Measurements from ENCODE around the gene SPATA9.
A peak's percentile ranks its signal among the peaks of the same experiment; 100 is the strongest.

Gene SPATA9

GRCh38 chr5:95682891-95683290, at the start of gene SPATA9:
Gene SPATA9, minus strand, starts transcription at chr5:95682991. Its CDS starts 137 bp downstream, at chr5:95682854.
- DNase-seq (ENCODE audit: low read depth in 3 of 3) = no peak

GRCh38 chr5:95731571-95732554, 49.1 kb upstream of the SPATA9 start:
- peak in 2 of 3 experiments; percentile 3 to 19 for DNase-seq (ENCODE audit: low read depth in 3 of 3)

GRCh38 chr5:95730730-95731570, 48.2 kb upstream of the SPATA9 start, which contains the start of gene RHOBTB3:
Gene RHOBTB3, plus strand, starts transcription at chr5:95731336. Its CDS starts 347 bp downstream, at chr5:95731683.
- DNase-seq (ENCODE audit: low read depth in 3 of 3) = peak in 2 of 3 experiments; percentile 30 to 44

- DNase-seq (ENCODE audit: low read depth in 3 of 3) = no peak
Observed at GRCh38 chr5:95730011-95730700, 47.4 kb upstream of the SPATA9 start.

- DNase-seq (ENCODE audit: low read depth in 3 of 3) = no peak
Observed at GRCh38 chr5:95729115-95730010, 46.6 kb upstream of the SPATA9 start.

- DNase-seq (ENCODE audit: low read depth in 3 of 3) = no peak
Observed at GRCh38 chr5:95728494-95729114, 45.8 kb upstream of the SPATA9 start.

GRCh38 chr5:95727764-95728191, 45.0 kb upstream of the SPATA9 start:
- DNase-seq (ENCODE audit: low read depth in 3 of 3) = no peak

- DNase-seq (ENCODE audit: low read depth in 3 of 3) = no peak
Observed at GRCh38 chr5:95726811-95727763, 44.3 kb upstream of the SPATA9 start.

- DNase-seq (ENCODE audit: low read depth in 3 of 3) = no peak
Observed at GRCh38 chr5:95725937-95726810, 43.4 kb upstream of the SPATA9 start.

GRCh38 chr5:95725071-95725820, 42.5 kb upstream of the SPATA9 start:
- DNase-seq (ENCODE audit: low read depth in 3 of 3) = no peak

GRCh38 chr5:95723632-95724369, 41.0 kb upstream of the SPATA9 start:
- DNase-seq (ENCODE audit: low read depth in 3 of 3) = no peak

- no peak for DNase-seq (ENCODE audit: low read depth in 3 of 3)
Observed at GRCh38 chr5:95721582-95722295, 38.9 kb upstream of the SPATA9 start.

GRCh38 chr5:95720094-95720786, 37.4 kb upstream of the SPATA9 start:
- no peak for DNase-seq (ENCODE audit: low read depth in 3 of 3)

GRCh38 chr5:95718738-95719137, 35.9 kb upstream of the SPATA9 start:
- DNase-seq (ENCODE audit: low read depth in 3 of 3) = no peak

GRCh38 chr5:95718203-95718602, 35.4 kb upstream of the SPATA9 start:
- DNase-seq (ENCODE audit: low read depth in 3 of 3) = no peak
